MCF 10A (cell line): ENCODE data around the gene FSCN2. TPM values are rescaled to one million over a fixed set of nuclear protein-coding genes. Genes with fewer than 3 reads are reported as not detected.

ENCODE experiments used
- BruUV-seq: library from RNA; stranded (reverse); fragments of 400-500 nt; replicated peaks from 2 replicates; lab custom pipeline; 2021; lab: Mats Ljungman, UMichigan
- CTCF ChIA-PET: fragments of 300-600 bp; sonication (Branson Sonifier 250); formaldehyde crosslinking; extraction: SDS; loops from one replicate; lab custom pipeline; 2021; ENCODE audit warnings: antibody characterized with exemption, inconsistent platforms; lab: Yijun Ruan, JAX
- POLR2A ChIA-PET: fragments of 300-600, 350-650 bp; sonication (Branson Sonifier 250); formaldehyde crosslinking; extraction: SDS; loops from one replicate; lab custom pipeline; 2020; ENCODE audit warnings: antibody characterized with exemption, inconsistent platforms; lab: Yijun Ruan, JAX
- DNase-seq: peaks from one replicate; pipeline ENCODE4 v3.0.0-alpha.2; 2018; ENCODE audit not compliant: unreplicated experiment
- H3K27ac Mint-ChIP-seq: one replicate; pipeline ENCODE4 v1.8.0; 2022; ENCODE audit warnings: mild to moderate bottlenecking, low read depth, mixed read lengths; ENCODE audit not compliant: unreplicated experiment
- H3K27me3 Mint-ChIP-seq: one replicate; pipeline ENCODE4 v1.8.0; 2022; ENCODE audit warnings: mixed read lengths; ENCODE audit not compliant: insufficient read depth, unreplicated experiment
- H3K36me3 Mint-ChIP-seq: one replicate; pipeline ENCODE4 v1.8.0; 2022; ENCODE audit warnings: mild to moderate bottlenecking, moderate library complexity, mixed read lengths; ENCODE audit not compliant: insufficient read depth, unreplicated experiment
- H3K4me1 Mint-ChIP-seq: one replicate; pipeline ENCODE4 v1.8.0; 2022; ENCODE audit warnings: mixed read lengths; ENCODE audit not compliant: insufficient read depth, unreplicated experiment
- H3K4me3 Mint-ChIP-seq: one replicate; pipeline ENCODE4 v1.8.0; 2022; ENCODE audit warnings: mild to moderate bottlenecking, moderate library complexity, mixed read lengths; ENCODE audit not compliant: unreplicated experiment
- H3K9me3 Mint-ChIP-seq: one replicate; pipeline ENCODE4 v1.8.0; 2022; ENCODE audit warnings: mixed read lengths; ENCODE audit not compliant: unreplicated experiment
- intact Hi-C: fragments of 100-400 bp; cut with micrococcal nuclease; formaldehyde crosslinking; loops from 2 replicates; pipeline ENCODE4 v1.14.1; 2022
- total RNA-seq: library from RNA; stranded (reverse); gene quantifications from 2 replicates; pipeline ENCODE4 v1.2.3, GENCODE V29; 2022
- TF ChIP-seq, protein P1 (sequence below): fragments of 200-600 bp; IDR thresholded peaks from one replicate; pipeline ENCODE4 v1.8.0; 2022; ENCODE audit warnings: antibody characterized with exemption, mild to moderate bottlenecking; ENCODE audit not compliant: unreplicated experiment

The FSCN2 gene
- total RNA-seq, 1 experiment from 2014 or later, result not detected

- ChIA-PET CTCF (interaction anchor here (0.5 kb wide), 1 partner anchor 274 kb away, joined by 3 read pairs; no protein-coding TSS in a partner anchor), POLR2A (interaction anchor here (1.3 kb wide), 1 partner anchor 9 kb away, joined by 5 read pairs; the partner anchor contains the start of gene FAAP100)
- H3K27me3 Mint-ChIP-seq, result no peaks in the 10 kb centered on the region
- BruUV-seq, result no TSS peak
- H3K9me3 Mint-ChIP-seq, result no peaks in the 10 kb centered on the region
- TF ChIP-seq, protein P1, sequence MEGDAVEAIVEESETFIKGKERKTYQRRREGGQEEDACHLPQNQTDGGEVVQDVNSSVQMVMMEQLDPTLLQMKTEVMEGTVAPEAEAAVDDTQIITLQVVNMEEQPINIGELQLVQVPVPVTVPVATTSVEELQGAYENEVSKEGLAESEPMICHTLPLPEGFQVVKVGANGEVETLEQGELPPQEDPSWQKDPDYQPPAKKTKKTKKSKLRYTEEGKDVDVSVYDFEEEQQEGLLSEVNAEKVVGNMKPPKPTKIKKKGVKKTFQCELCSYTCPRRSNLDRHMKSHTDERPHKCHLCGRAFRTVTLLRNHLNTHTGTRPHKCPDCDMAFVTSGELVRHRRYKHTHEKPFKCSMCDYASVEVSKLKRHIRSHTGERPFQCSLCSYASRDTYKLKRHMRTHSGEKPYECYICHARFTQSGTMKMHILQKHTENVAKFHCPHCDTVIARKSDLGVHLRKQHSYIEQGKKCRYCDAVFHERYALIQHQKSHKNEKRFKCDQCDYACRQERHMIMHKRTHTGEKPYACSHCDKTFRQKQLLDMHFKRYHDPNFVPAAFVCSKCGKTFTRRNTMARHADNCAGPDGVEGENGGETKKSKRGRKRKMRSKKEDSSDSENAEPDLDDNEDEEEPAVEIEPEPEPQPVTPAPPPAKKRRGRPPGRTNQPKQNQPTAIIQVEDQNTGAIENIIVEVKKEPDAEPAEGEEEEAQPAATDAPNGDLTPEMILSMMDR, result no peak
- DNase-seq, result no peak
- peaks cover 18% of the 10 kb centered on the region for H3K36me3 Mint-ChIP-seq
- no peak overlapping the region for H3K27ac Mint-ChIP-seq
- no peak overlapping the region for H3K4me3 Mint-ChIP-seq
- intact Hi-C loops, result no loop called here
- no peaks in the 10 kb centered on the region for H3K4me1 Mint-ChIP-seq
Observed at GRCh38 chr17:81543339-81543675, 15.1 kb downstream of the FSCN2 start.

DNA sequence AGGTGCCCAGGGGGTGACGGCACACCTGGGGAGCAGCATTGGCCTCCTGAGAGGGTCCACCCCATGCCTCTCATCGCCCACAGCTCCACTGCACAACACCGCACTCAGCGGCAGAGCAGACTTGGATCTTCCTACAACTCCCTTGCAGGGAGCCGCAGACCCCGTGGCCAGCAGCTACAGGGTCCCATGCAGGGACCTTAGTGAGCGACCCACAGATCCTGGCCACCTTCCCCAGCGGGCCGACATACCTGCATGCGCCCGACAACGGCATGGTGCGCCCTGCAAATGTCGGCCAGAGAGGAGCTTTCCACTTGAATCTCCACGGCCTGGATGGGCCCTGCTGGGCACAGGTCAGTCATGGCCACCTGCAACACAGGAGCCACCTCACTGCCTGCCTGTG, 15.6 kb downstream of the FSCN2 start:
- Mint-ChIP-seq H3K4me3 (no peak overlapping the region), H3K27ac (no peak overlapping the region), H3K4me1 (no peaks in the 10 kb centered on the region), H3K36me3 (peaks cover 22% of the 10 kb centered on the region), H3K27me3 (no peaks in the 10 kb centered on the region), H3K9me3 (no peaks in the 10 kb centered on the region)
- ChIA-PET CTCF (interaction anchor here (0.5 kb wide), 1 partner anchor 1202 kb away, joined by 3 read pairs; no protein-coding TSS in a partner anchor), POLR2A (interaction anchor here (1.3 kb wide), 1 partner anchor 9 kb away, joined by 5 read pairs; the partner anchor contains the start of gene FAAP100)
- intact Hi-C loops, result no loop called here
- DNase-seq, result no peak
- no TSS peak for BruUV-seq
- TF ChIP-seq, protein P1, result no peak

GRCh38 chr17:81544281-81544974, 16.3 kb downstream of the FSCN2 start:
- no peaks in the 10 kb centered on the region for H3K9me3 Mint-ChIP-seq
- H3K4me3 Mint-ChIP-seq, result no peak overlapping the region
- H3K27ac Mint-ChIP-seq, result no peak overlapping the region
- intact Hi-C loops, result no loop called here
- H3K4me1 Mint-ChIP-seq, result no peaks in the 10 kb centered on the region
- ChIA-PET POLR2A (interaction anchor here (1.3 kb wide), 1 partner anchor 8 kb away, joined by 5 read pairs; the partner anchor contains the start of gene FAAP100), CTCF (interaction anchor here (0.5 kb wide), 1 partner anchor 1202 kb away, joined by 3 read pairs; no protein-coding TSS in a partner anchor)
- TF ChIP-seq, protein P1, result no peak
- peaks cover 29% of the 10 kb centered on the region for H3K36me3 Mint-ChIP-seq
- no peak for DNase-seq
- no peaks in the 10 kb centered on the region for H3K27me3 Mint-ChIP-seq
- no TSS peak for BruUV-seq

- intact Hi-C loops, result no loop called here
- ChIA-PET CTCF (interaction anchor here (0.6 to 0.7 kb wide), 2 partner anchors 22 to 291 kb away, joined by 3 to 4 read pairs; no protein-coding TSS in a partner anchor), POLR2A (no interaction called here)
- H3K4me3 Mint-ChIP-seq, result no peak overlapping the region
- DNase-seq, result no peak
- H3K4me1 Mint-ChIP-seq, result no peaks in the 10 kb centered on the region
- no peaks in the 10 kb centered on the region for H3K9me3 Mint-ChIP-seq
- H3K27me3 Mint-ChIP-seq, result no peaks in the 10 kb centered on the region
- no peak overlapping the region for H3K27ac Mint-ChIP-seq
- H3K36me3 Mint-ChIP-seq, result peaks cover 30% of the 10 kb centered on the region
- TF ChIP-seq, protein P1, result no peak
- no TSS peak for BruUV-seq
Observed at GRCh38 chr17:81545160-81545949, 17.2 kb downstream of the FSCN2 start.
